Effector memory CD8-positive, alpha-beta T cell (primary cell): Measurements from ENCODE around the gene KMT2D.
A peak's percentile ranks its signal among the peaks of the same experiment; 100 is the strongest.

ENCODE experiments used
- ATAC-seq: fragments of 150-1000 bp; cut with Tn5 transposase; replicated peaks from 2 replicates; pipeline ENCODE4 v1.10.0; 2021; ENCODE audit warnings: mild to moderate bottlenecking, moderate library complexity
- DNase-seq, 3 experiments: peaks; one replicate each; pipeline ENCODE4 v3.0.0; 2021
- H3K27ac Mint-ChIP-seq, 2 donors: one replicate each; pipeline ENCODE4 v1.8.0; 2022; ENCODE audit warnings: mild to moderate bottlenecking in 2 of 2, mixed read lengths in 2 of 2, moderate library complexity in 2 of 2
- H3K27me3 Mint-ChIP-seq, 2 donors: one replicate each; pipeline ENCODE4 v1.8.0; 2022; ENCODE audit warnings: mixed read lengths in 2 of 2
- H3K36me3 Mint-ChIP-seq: one replicate; pipeline ENCODE4 v1.8.0; 2022; ENCODE audit warnings: mild to moderate bottlenecking, moderate library complexity, mixed read lengths; ENCODE audit not compliant: insufficient read depth
- H3K4me1 Mint-ChIP-seq, 2 donors: one replicate each; pipeline ENCODE4 v1.8.0; 2022; ENCODE audit warnings: low read depth in 2 of 2, mixed read lengths in 2 of 2
- H3K4me3 Mint-ChIP-seq, 2 donors: one replicate each; pipeline ENCODE4 v1.8.0; 2022; ENCODE audit warnings: mild to moderate bottlenecking in 2 of 2, mixed read lengths in 2 of 2, moderate library complexity in 2 of 2
- H3K9me3 Mint-ChIP-seq, 2 donors: one replicate each; pipeline ENCODE4 v1.8.0; 2022; ENCODE audit warnings: mixed read lengths in 2 of 2

Gene KMT2D

GRCh38 chr12:49041881-49042484 is 18.6 kb downstream of the KMT2D start:
- peaks cover 14 to 15% of the 10 kb centered on the region in 2 donors for H3K4me1 Mint-ChIP-seq
- ATAC-seq (no peak), DNase-seq (no peak)
- no peaks in the 10 kb centered on the region for H3K9me3 Mint-ChIP-seq
- H3K36me3 Mint-ChIP-seq = peaks cover 87% of the 10 kb centered on the region
- peak overlapping the region; percentile 32 to 94 for H3K27ac Mint-ChIP-seq
- H3K27me3 Mint-ChIP-seq = no peaks in the 10 kb centered on the region
- no peak overlapping the region for H3K4me3 Mint-ChIP-seq

- Mint-ChIP-seq H3K4me3 (no peak overlapping the region), H3K27me3 (no peaks in the 10 kb centered on the region), H3K4me1 (peaks cover 14 to 19% of the 10 kb centered on the region in 2 donors), H3K9me3 (no peaks in the 10 kb centered on the region), H3K27ac (peak overlapping the region; percentile 80 to 94), H3K36me3 (peaks cover 87% of the 10 kb centered on the region)
- no peak for DNase-seq
- no peak for ATAC-seq
Measured at GRCh38 chr12:49041036-49041880, 19.3 kb downstream of the KMT2D start.

GRCh38 chr12:49040364-49040855 is 20.2 kb downstream of the KMT2D start:
- peaks cover 14 to 24% of the 10 kb centered on the region in 2 donors for H3K4me1 Mint-ChIP-seq

GRCh38 chr12:49039421-49040363 is 20.9 kb downstream of the KMT2D start:
- H3K27ac Mint-ChIP-seq = peak overlapping the region in 1 of 2 donors; percentile 80
- H3K36me3 Mint-ChIP-seq = peaks cover 83% of the 10 kb centered on the region
- DNase-seq = no peak
- no peaks in the 10 kb centered on the region for H3K27me3 Mint-ChIP-seq
- ATAC-seq = no peak
- H3K9me3 Mint-ChIP-seq = no peaks in the 10 kb centered on the region
- H3K4me1 Mint-ChIP-seq = peaks cover 13 to 25% of the 10 kb centered on the region in 2 donors
- no peak overlapping the region for H3K4me3 Mint-ChIP-seq

More at GRCh38 chr12:49040364-49040855, 20.2 kb downstream of the KMT2D start:
- peak overlapping the region in 1 of 2 donors; percentile 80 for H3K27ac Mint-ChIP-seq
- no peak overlapping the region for H3K4me3 Mint-ChIP-seq
- no peaks in the 10 kb centered on the region for H3K27me3 Mint-ChIP-seq
- peaks cover 87% of the 10 kb centered on the region for H3K36me3 Mint-ChIP-seq
- ATAC-seq (no peak), DNase-seq (no peak)
- H3K9me3 Mint-ChIP-seq = no peaks in the 10 kb centered on the region

- peaks cover 4 to 12% of the 10 kb centered on the region in 2 donors for H3K4me1 Mint-ChIP-seq
- peak overlapping the region in 1 of 2 donors; percentile 26 for H3K27ac Mint-ChIP-seq
- H3K36me3 Mint-ChIP-seq = peaks cover 76% of the 10 kb centered on the region
- no peaks in the 10 kb centered on the region for H3K9me3 Mint-ChIP-seq
- no peak overlapping the region for H3K4me3 Mint-ChIP-seq
- ATAC-seq = no peak
- H3K27me3 Mint-ChIP-seq = no peaks in the 10 kb centered on the region
- DNase-seq = no peak
Measured at GRCh38 chr12:49038291-49038955, 22.2 kb downstream of the KMT2D start.

- H3K4me1 Mint-ChIP-seq = peaks cover 4 to 12% of the 10 kb centered on the region in 2 donors
- no peaks in the 10 kb centered on the region for H3K9me3 Mint-ChIP-seq
- H3K27ac Mint-ChIP-seq = no peak overlapping the region
- no peak for DNase-seq
- no peaks in the 10 kb centered on the region for H3K27me3 Mint-ChIP-seq
- no peak overlapping the region for H3K4me3 Mint-ChIP-seq
- peaks cover 74% of the 10 kb centered on the region for H3K36me3 Mint-ChIP-seq
- no peak for ATAC-seq
Measured at GRCh38 chr12:49037947-49038237, 22.7 kb downstream of the KMT2D start.

- H3K36me3 Mint-ChIP-seq = peaks cover 74% of the 10 kb centered on the region
- H3K9me3 Mint-ChIP-seq = no peaks in the 10 kb centered on the region
- no peak for ATAC-seq
- H3K27me3 Mint-ChIP-seq = no peaks in the 10 kb centered on the region
- H3K4me1 Mint-ChIP-seq = peaks cover 4 to 17% of the 10 kb centered on the region in 2 donors
- no peak overlapping the region for H3K4me3 Mint-ChIP-seq
- no peak for DNase-seq
- peak overlapping the region in 1 of 2 donors; percentile 66 for H3K27ac Mint-ChIP-seq
Measured at GRCh38 chr12:49037111-49037946, 23.3 kb downstream of the KMT2D start.

- Mint-ChIP-seq H3K4me3 (no peak overlapping the region), H3K36me3 (peaks cover 73% of the 10 kb centered on the region), H3K27me3 (no peaks in the 10 kb centered on the region), H3K4me1 (peaks cover 4 to 17% of the 10 kb centered on the region in 2 donors), H3K9me3 (no peaks in the 10 kb centered on the region), H3K27ac (peak overlapping the region in 1 of 2 donors; percentile 66)
- DNase-seq (no peak), ATAC-seq (no peak)
Measured at GRCh38 chr12:49036029-49036428, 24.6 kb downstream of the KMT2D start.

- Mint-ChIP-seq H3K36me3 (peaks cover 64% of the 10 kb centered on the region), H3K27me3 (no peaks in the 10 kb centered on the region), H3K4me1 (peaks cover 4 to 17% of the 10 kb centered on the region in 2 donors), H3K9me3 (no peaks in the 10 kb centered on the region), H3K27ac (no peak overlapping the region), H3K4me3 (no peak overlapping the region)
- DNase-seq (no peak), ATAC-seq (no peak)
Measured at GRCh38 chr12:49034286-49034622, 26.3 kb downstream of the KMT2D start.

GRCh38 chr12:49033611-49034285 is 26.8 kb downstream of the KMT2D start:
- Mint-ChIP-seq H3K27ac (peak overlapping the region in 1 of 2 donors; percentile 83), H3K4me3 (no peak overlapping the region), H3K27me3 (no peaks in the 10 kb centered on the region), H3K4me1 (peaks cover 4 to 17% of the 10 kb centered on the region in 2 donors), H3K36me3 (peaks cover 60% of the 10 kb centered on the region), H3K9me3 (no peaks in the 10 kb centered on the region)
- DNase-seq (no peak), ATAC-seq (no peak)

- Mint-ChIP-seq H3K27ac (peak overlapping the region; percentile 64 to 83), H3K4me3 (no peak overlapping the region), H3K4me1 (peaks cover 5 to 17% of the 10 kb centered on the region in 2 donors), H3K9me3 (no peaks in the 10 kb centered on the region), H3K36me3 (peaks cover 60% of the 10 kb centered on the region), H3K27me3 (no peaks in the 10 kb centered on the region)
- DNase-seq (no peak), ATAC-seq (no peak)
Measured at GRCh38 chr12:49032679-49033447, 27.7 kb downstream of the KMT2D start.
